Smooth muscle cell (in vitro differentiated cells): ENCODE data around the gene KLHL1. TPM values are rescaled to one million over a fixed set of nuclear protein-coding genes. Genes with fewer than 3 reads are reported as not detected.

Experiments
- DNase-seq: peaks from one replicate; lab custom pipeline; 2025; ENCODE audit not compliant: unreplicated experiment; lab: John Stamatoyannopoulos, UW
- H2AFZ ChIP-seq: fragments of 200-600 bp; sonication (generic); 2 replicates; pipeline ENCODE4 v1.6.0; 2016; ENCODE audit warnings: antibody characterized with exemption, low read depth, mild to moderate bottlenecking
- H3F3A ChIP-seq: fragments of 200-600 bp; sonication (generic); 2 replicates; pipeline ENCODE4 v1.6.0; 2017; ENCODE audit warnings: antibody characterized with exemption, low read depth
- H3K27ac ChIP-seq: fragments of 200-600 bp; sonication (generic); 2 replicates; pipeline ENCODE4 v1.5.1; 2016; ENCODE audit warnings: low read depth, mild to moderate bottlenecking
- H3K27me3 ChIP-seq: fragments of 200-600 bp; sonication (generic); 2 replicates; pipeline ENCODE4 v1.6.1; 2016; ENCODE audit warnings: low read depth, mild to moderate bottlenecking
- H3K36me3 ChIP-seq: fragments of 200-600 bp; sonication (generic); 2 replicates; pipeline ENCODE4 v1.5.1; 2016; ENCODE audit warnings: low read depth
- H3K4me1 ChIP-seq: fragments of 200-600 bp; sonication (generic); 2 replicates; pipeline ENCODE4 v1.5.1; 2016; ENCODE audit warnings: low read depth
- H3K4me2 ChIP-seq: fragments of 200-600 bp; sonication (generic); 2 replicates; pipeline ENCODE4 v1.6.0; 2016; ENCODE audit warnings: mild to moderate bottlenecking
- H3K4me3 ChIP-seq: fragments of 200-600 bp; sonication (generic); 2 replicates; pipeline ENCODE4 v1.5.1; 2016; ENCODE audit warnings: mild to moderate bottlenecking
- H3K79me2 ChIP-seq: fragments of 200-600 bp; sonication (generic); 2 replicates; pipeline ENCODE4 v1.6.0; 2016; ENCODE audit warnings: low read depth, mild to moderate bottlenecking
- H3K9ac ChIP-seq: fragments of 200-600 bp; sonication (generic); 2 replicates; pipeline ENCODE4 v1.6.0; 2016; ENCODE audit warnings: low read depth
- H3K9me3 ChIP-seq: fragments of 200-600 bp; sonication (generic); replicated peaks from 2 replicates; pipeline ENCODE4 v1.5.1; 2016; ENCODE audit warnings: low read depth
- H4K20me1 ChIP-seq: fragments of 200-600 bp; sonication (generic); 2 replicates; pipeline ENCODE4 v1.6.0; 2016; ENCODE audit warnings: low read depth
- WGBS: methylation state at CpG from one replicate; pipeline ENCODE4 v1.1.7; 2016; ENCODE audit warnings: low lambda C conversion rate; 5-methylcytosine and 5-hydroxymethylcytosine counted together
- polyA plus RNA-seq: library from polyadenylated mRNA; unstranded; fragments of >200 nt; fragmentation: Nextera tagmentation; extraction: Ambion mirVana; gene quantifications from 2 replicates; pipeline ENCODE4 v1.2.1, GENCODE V29; 2016
- total RNA-seq: library from RNA; depleted of rRNA; stranded (reverse); fragments of >200 nt; gene quantifications from 2 replicates; pipeline ENCODE4 v1.2.3, GENCODE V29; 2014
- TF ChIP-seq, protein P1 (sequence below): fragments of 200-600 bp; sonication (generic); IDR thresholded peaks from 2 replicates; pipeline ENCODE4 v1.5.1; 2017; ENCODE audit warnings: borderline replicate concordance, mild to moderate bottlenecking, antibody characterized with exemption; ENCODE audit not compliant: insufficient read depth, poor library complexity, severe bottlenecking

KLHL1 gene
- total and polyA plus RNA-seq, 2 experiments from 2014 or later: not detected

DNA sequence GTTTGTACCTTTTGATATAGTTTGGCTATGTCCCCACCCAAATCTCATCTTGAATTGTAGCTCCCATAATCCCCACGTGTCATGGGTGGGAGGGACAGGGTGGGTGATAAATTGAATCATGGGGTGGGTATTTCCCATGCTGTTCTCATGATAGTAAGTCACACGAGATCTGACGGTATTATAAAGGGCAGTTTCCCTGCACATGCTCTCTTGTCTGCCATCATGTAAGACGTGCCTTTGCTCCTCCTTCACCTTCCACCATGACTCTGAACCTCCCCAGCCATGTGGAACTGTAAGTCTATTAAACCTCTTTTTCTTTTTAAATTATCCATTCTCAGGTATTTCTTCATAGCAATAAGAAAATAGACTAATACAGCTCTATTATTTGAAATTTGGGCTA, 331.3 kb downstream of the KLHL1 start:
- Histone ChIP-seq H3F3A (no peaks in the 10 kb centered on the region), H3K4me1 (no peaks in the 10 kb centered on the region), H3K9ac (no peak overlapping the region), H3K36me3 (no peaks in the 10 kb centered on the region), H3K79me2 (no peaks in the 10 kb centered on the region), H3K27ac (no peak overlapping the region), H2AFZ (no peak overlapping the region), H3K9me3 (no peaks in the 10 kb centered on the region), H3K4me3 (no peak overlapping the region), H4K20me1 (no peaks in the 10 kb centered on the region), H3K4me2 (no peak overlapping the region), H3K27me3 (no peaks in the 10 kb centered on the region)
- WGBS: 91% methylated on average over 4 of the region's 4 CpGs
- no peak for DNase-seq
- TF ChIP-seq, protein P1, sequence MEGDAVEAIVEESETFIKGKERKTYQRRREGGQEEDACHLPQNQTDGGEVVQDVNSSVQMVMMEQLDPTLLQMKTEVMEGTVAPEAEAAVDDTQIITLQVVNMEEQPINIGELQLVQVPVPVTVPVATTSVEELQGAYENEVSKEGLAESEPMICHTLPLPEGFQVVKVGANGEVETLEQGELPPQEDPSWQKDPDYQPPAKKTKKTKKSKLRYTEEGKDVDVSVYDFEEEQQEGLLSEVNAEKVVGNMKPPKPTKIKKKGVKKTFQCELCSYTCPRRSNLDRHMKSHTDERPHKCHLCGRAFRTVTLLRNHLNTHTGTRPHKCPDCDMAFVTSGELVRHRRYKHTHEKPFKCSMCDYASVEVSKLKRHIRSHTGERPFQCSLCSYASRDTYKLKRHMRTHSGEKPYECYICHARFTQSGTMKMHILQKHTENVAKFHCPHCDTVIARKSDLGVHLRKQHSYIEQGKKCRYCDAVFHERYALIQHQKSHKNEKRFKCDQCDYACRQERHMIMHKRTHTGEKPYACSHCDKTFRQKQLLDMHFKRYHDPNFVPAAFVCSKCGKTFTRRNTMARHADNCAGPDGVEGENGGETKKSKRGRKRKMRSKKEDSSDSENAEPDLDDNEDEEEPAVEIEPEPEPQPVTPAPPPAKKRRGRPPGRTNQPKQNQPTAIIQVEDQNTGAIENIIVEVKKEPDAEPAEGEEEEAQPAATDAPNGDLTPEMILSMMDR: no peak

- Histone ChIP-seq H2AFZ (no peak overlapping the region), H3K4me1 (no peaks in the 10 kb centered on the region), H4K20me1 (no peaks in the 10 kb centered on the region), H3K9ac (no peak overlapping the region), H3K27ac (no peak overlapping the region), H3K36me3 (no peaks in the 10 kb centered on the region), H3K79me2 (no peaks in the 10 kb centered on the region), H3F3A (no peaks in the 10 kb centered on the region), H3K4me2 (no peak overlapping the region), H3K9me3 (no peaks in the 10 kb centered on the region), H3K27me3 (no peaks in the 10 kb centered on the region), H3K4me3 (no peak overlapping the region)
- no peak for DNase-seq
- TF ChIP-seq, protein P1: no peak
- WGBS: 80% methylated on average over 3 of the region's 3 CpGs
Measured at GRCh38 chr13:69769608-69770007, 338.6 kb downstream of the KLHL1 start.

DNA sequence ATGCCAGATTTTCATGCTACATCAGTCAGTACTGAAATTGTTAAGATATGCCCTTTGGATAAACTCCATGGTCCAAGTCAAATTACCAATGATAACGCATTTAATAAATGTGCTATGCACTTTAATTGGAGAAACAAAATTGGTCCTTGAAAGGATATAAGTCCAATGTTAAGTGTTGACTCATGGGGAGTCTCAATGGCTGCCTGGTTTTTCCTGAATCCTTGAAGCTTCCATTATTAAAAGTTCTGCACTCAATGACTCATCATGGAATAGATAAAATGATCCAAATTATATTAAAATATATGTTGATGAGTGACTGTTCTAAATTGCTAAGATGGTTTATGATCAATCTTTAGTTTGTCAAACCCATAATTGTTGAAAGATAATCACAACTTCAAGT, 346.7 kb downstream of the KLHL1 start:
- H3K27me3 ChIP-seq: no peaks in the 10 kb centered on the region
- no peak overlapping the region for H3K27ac ChIP-seq
- no peaks in the 10 kb centered on the region for H4K20me1 ChIP-seq
- TF ChIP-seq, protein P1: no peak
- no peaks in the 10 kb centered on the region for H3K36me3 ChIP-seq
- no peaks in the 10 kb centered on the region for H3K4me1 ChIP-seq
- DNase-seq: no peak
- no peaks in the 10 kb centered on the region for H3F3A ChIP-seq
- WGBS: 92% methylated on average over 1 of the region's 1 CpG
- H3K79me2 ChIP-seq: no peaks in the 10 kb centered on the region
- no peak overlapping the region for H3K9ac ChIP-seq
- no peaks in the 10 kb centered on the region for H3K9me3 ChIP-seq
- H2AFZ ChIP-seq: no peak overlapping the region
- no peak overlapping the region for H3K4me2 ChIP-seq
- H3K4me3 ChIP-seq: no peak overlapping the region

DNA sequence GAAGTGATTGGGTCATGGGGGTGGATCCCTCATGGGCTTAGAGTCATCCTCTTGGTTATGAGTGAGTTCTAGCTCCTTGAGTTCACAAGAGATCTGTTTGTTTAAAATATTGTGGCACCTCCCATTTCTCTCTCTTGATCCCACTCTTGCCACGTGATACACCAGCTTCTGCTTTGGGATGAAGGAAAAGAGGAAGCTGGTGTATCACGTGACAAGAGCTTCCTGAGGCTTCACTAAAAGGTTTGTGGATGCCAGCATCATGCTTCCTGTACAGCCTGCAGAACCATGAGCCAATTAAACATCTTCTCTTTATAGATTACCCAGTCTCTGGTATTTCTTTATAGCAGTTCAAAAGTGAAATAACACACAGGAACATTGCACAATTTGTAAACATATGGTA, 353.2 kb downstream of the KLHL1 start:
- no peaks in the 10 kb centered on the region for H3K27me3 ChIP-seq
- H3K9me3 ChIP-seq: no peaks in the 10 kb centered on the region
- no peak overlapping the region for H3K4me2 ChIP-seq
- H3K36me3 ChIP-seq: no peaks in the 10 kb centered on the region
- H3F3A ChIP-seq: no peaks in the 10 kb centered on the region
- DNase-seq: no peak
- 81% methylated on average over 2 of the region's 2 CpGs for WGBS
- H3K27ac ChIP-seq: no peak overlapping the region
- no peak overlapping the region for H3K4me3 ChIP-seq
- no peaks in the 10 kb centered on the region for H4K20me1 ChIP-seq
- no peaks in the 10 kb centered on the region for H3K4me1 ChIP-seq
- TF ChIP-seq, protein P1: no peak
- H3K9ac ChIP-seq: no peak overlapping the region
- H3K79me2 ChIP-seq: no peaks in the 10 kb centered on the region
- H2AFZ ChIP-seq: no peak overlapping the region
